Astrocyte (in vitro differentiated cells and primary cell): ENCODE results near the gene EDIL3. TPM values are rescaled to one million over a fixed set of nuclear protein-coding genes. Genes with fewer than 3 reads are reported as not detected.

ENCODE experiments used
- DNase-seq: peaks from one replicate; pipeline ENCODE4 v3.0.0-alpha.2; 2010; ENCODE audit warnings: low read depth
- FAIRE-seq: peaks from 2 replicates; lab custom pipeline; 2011; peaks lifted over from hg19 to GRCh38; lab: Jason Lieb, UNC
- H2AFZ ChIP-seq: 2 replicates; pipeline ENCODE4 v1.6.0; 2012; ENCODE audit warnings: low read depth, low read length, inconsistent platforms
- H3K27ac ChIP-seq: 2 replicates; pipeline ENCODE4 v1.5.1; 2011; ENCODE audit warnings: low read depth, low read length, inconsistent platforms
- H3K27me3 ChIP-seq: 2 replicates; pipeline ENCODE4 v1.6.0; 2011; ENCODE audit warnings: low read length, inconsistent platforms; ENCODE audit not compliant: insufficient read depth
- H3K36me3 ChIP-seq: 2 replicates; pipeline ENCODE4 v1.5.1; 2011; ENCODE audit warnings: low read length, inconsistent platforms; ENCODE audit not compliant: insufficient read depth
- H3K4me1 ChIP-seq: 2 replicates; pipeline ENCODE4 v1.5.1; 2011; ENCODE audit warnings: low read length, inconsistent platforms; ENCODE audit not compliant: insufficient read depth
- H3K4me2 ChIP-seq: 2 replicates; pipeline ENCODE4 v1.6.0; 2012; ENCODE audit warnings: low read length, inconsistent platforms
- H3K4me3 ChIP-seq: 2 replicates; pipeline ENCODE4 v1.5.1; 2011; ENCODE audit warnings: low read depth, mild to moderate bottlenecking, low read length, inconsistent platforms; ENCODE audit not compliant: insufficient read depth
- H3K79me2 ChIP-seq: 2 replicates; pipeline ENCODE4 v1.6.0; 2012; ENCODE audit warnings: mild to moderate bottlenecking, low read length, inconsistent platforms; ENCODE audit not compliant: insufficient read depth
- H3K9ac ChIP-seq: 2 replicates; pipeline ENCODE4 v1.6.0; 2012; ENCODE audit warnings: mild to moderate bottlenecking, low read length, inconsistent platforms
- H3K9me3 ChIP-seq: 2 replicates; pipeline ENCODE4 v1.5.1; 2012; ENCODE audit warnings: low read depth, mild to moderate bottlenecking, low read length, inconsistent platforms; ENCODE audit not compliant: insufficient read depth
- H4K20me1 ChIP-seq: 2 replicates; pipeline ENCODE4 v1.6.0; 2012; ENCODE audit warnings: low read length, inconsistent platforms; ENCODE audit not compliant: insufficient read depth
- H3K27ac Mint-ChIP-seq: one replicate; pipeline ENCODE4 v1.8.0; 2021; ENCODE audit warnings: mild to moderate bottlenecking, mixed read lengths; ENCODE audit not compliant: unreplicated experiment
- H3K27me3 Mint-ChIP-seq: one replicate; pipeline ENCODE4 v1.8.0; 2021; ENCODE audit warnings: low read depth, mixed read lengths; ENCODE audit not compliant: unreplicated experiment
- H3K36me3 Mint-ChIP-seq: one replicate; pipeline ENCODE4 v1.8.0; 2021; ENCODE audit warnings: low read depth, mixed read lengths; ENCODE audit not compliant: unreplicated experiment
- H3K4me1 Mint-ChIP-seq: one replicate; pipeline ENCODE4 v1.8.0; 2021; ENCODE audit warnings: low read depth, mixed read lengths; ENCODE audit not compliant: unreplicated experiment
- H3K4me3 Mint-ChIP-seq: one replicate; pipeline ENCODE4 v1.8.0; 2021; ENCODE audit warnings: mild to moderate bottlenecking, moderate library complexity, mixed read lengths; ENCODE audit not compliant: unreplicated experiment
- H3K9me3 Mint-ChIP-seq: one replicate; pipeline ENCODE4 v1.8.0; 2021; ENCODE audit warnings: mild to moderate bottlenecking, mixed read lengths; ENCODE audit not compliant: unreplicated experiment
- CTCF ChIP-seq: IDR thresholded peaks from 2 replicates; pipeline ENCODE4 v1.5.1; 2011; ENCODE audit warnings: low read depth, mild to moderate bottlenecking, inconsistent platforms, low read length, moderate library complexity; ENCODE audit not compliant: insufficient read depth
- EZH2 ChIP-seq: IDR thresholded peaks from 2 replicates; pipeline ENCODE4 v1.6.1; 2012; ENCODE audit warnings: mild to moderate bottlenecking, low read length, inconsistent platforms; ENCODE audit not compliant: insufficient read depth
- total RNA-seq: library from RNA; stranded (reverse); gene quantifications from 2 replicates; pipeline ENCODE4 v1.2.1, GENCODE V29; 2021

The EDIL3 gene
- total RNA-seq, 1 donor from 2014 or later: 226 TPM

- no peak overlapping the region for H3K4me3 ChIP-seq
- no peak overlapping the region for H2AFZ ChIP-seq
- H4K20me1 ChIP-seq: no peaks in the 10 kb centered on the region
- H3K36me3 ChIP-seq: no peaks in the 10 kb centered on the region
- Mint-ChIP-seq H3K4me1 (peaks cover 40% of the 10 kb centered on the region), H3K4me3 (no peak overlapping the region), H3K27me3 (no peaks in the 10 kb centered on the region), H3K36me3 (no peaks in the 10 kb centered on the region), H3K9me3 (no peaks in the 10 kb centered on the region), H3K27ac (peak overlapping the region; percentile 8)
- H3K27ac ChIP-seq: no peak overlapping the region
- H3K9ac ChIP-seq: no peak overlapping the region
- no peak overlapping the region for H3K4me2 ChIP-seq
- no peaks in the 10 kb centered on the region for H3K9me3 ChIP-seq
- FAIRE-seq: no peak
- no peak for DNase-seq
- H3K27me3 ChIP-seq: no peaks in the 10 kb centered on the region
- H3K4me1 ChIP-seq: peaks cover 45% of the 10 kb centered on the region
- peaks cover 62% of the 10 kb centered on the region for H3K79me2 ChIP-seq
- no peak for TF ChIP-seq CTCF
- TF ChIP-seq EZH2: no peak
Observed at GRCh38 chr5:84286662-84287061, 98.0 kb downstream of the EDIL3 start.

GRCh38 chr5:84285641-84286637 lies 98.7 kb downstream of the EDIL3 start:
- no peaks in the 10 kb centered on the region for H3K9me3 ChIP-seq
- no peak overlapping the region for H3K9ac ChIP-seq
- Mint-ChIP-seq H3K27ac (no peak overlapping the region), H3K36me3 (peaks cover 3% of the 10 kb centered on the region), H3K4me3 (no peak overlapping the region), H3K9me3 (no peaks in the 10 kb centered on the region), H3K27me3 (no peaks in the 10 kb centered on the region), H3K4me1 (peaks cover 40% of the 10 kb centered on the region)
- TF ChIP-seq CTCF (no peak), EZH2 (no peak)
- no peaks in the 10 kb centered on the region for H4K20me1 ChIP-seq
- no peak overlapping the region for H3K4me2 ChIP-seq
- no peak overlapping the region for H2AFZ ChIP-seq
- H3K36me3 ChIP-seq: no peaks in the 10 kb centered on the region
- H3K27ac ChIP-seq: no peak overlapping the region
- peaks cover 44% of the 10 kb centered on the region for H3K4me1 ChIP-seq
- H3K27me3 ChIP-seq: no peaks in the 10 kb centered on the region
- no peak for FAIRE-seq
- H3K79me2 ChIP-seq: peaks cover 61% of the 10 kb centered on the region
- no peak for DNase-seq
- no peak overlapping the region for H3K4me3 ChIP-seq

DNA sequence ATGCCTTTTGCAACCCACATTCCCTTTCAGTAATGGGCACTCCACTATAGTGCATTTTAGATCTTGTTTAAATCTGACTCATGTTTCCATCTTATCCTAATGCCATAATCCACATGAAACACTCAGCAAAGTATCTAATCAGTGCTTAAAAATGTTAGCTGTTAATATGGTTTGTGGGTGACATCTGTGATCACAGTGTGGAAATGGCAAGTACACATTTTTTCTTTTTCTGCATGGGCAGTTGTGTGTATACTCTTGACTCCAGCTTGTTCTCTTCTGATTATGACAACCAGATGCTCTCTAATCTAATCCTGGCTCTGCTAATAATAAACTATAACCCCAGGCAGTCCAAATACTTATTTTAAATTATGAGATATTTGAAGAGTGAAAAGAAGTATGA lies 103.3 kb downstream of the EDIL3 start:
- Histone ChIP-seq H3K27me3 (no peaks in the 10 kb centered on the region), H3K4me1 (peaks cover 2% of the 10 kb centered on the region), H3K27ac (no peak overlapping the region), H3K36me3 (no peaks in the 10 kb centered on the region), H3K9me3 (no peaks in the 10 kb centered on the region), H3K79me2 (peaks cover 56% of the 10 kb centered on the region), H3K4me2 (no peak overlapping the region), H4K20me1 (no peaks in the 10 kb centered on the region), H3K4me3 (no peak overlapping the region), H2AFZ (no peak overlapping the region), H3K9ac (no peak overlapping the region)
- FAIRE-seq: peak; percentile 69
- H3K27me3 Mint-ChIP-seq: no peaks in the 10 kb centered on the region
- DNase-seq: no peak
- peaks cover 7% of the 10 kb centered on the region for H3K36me3 Mint-ChIP-seq
- TF ChIP-seq CTCF (no peak), EZH2 (no peak)
- peaks cover 2% of the 10 kb centered on the region for H3K9me3 Mint-ChIP-seq
- H3K27ac Mint-ChIP-seq: no peak overlapping the region
- no peak overlapping the region for H3K4me3 Mint-ChIP-seq
- H3K4me1 Mint-ChIP-seq: peaks cover 6% of the 10 kb centered on the region
